GM12873 (cell line): ENCODE measurements around the gene FES.
A peak's percentile ranks its signal among the peaks of the same experiment; 100 is the strongest.

Experiments
- TF ChIP-seq, protein P1 (sequence below): IDR thresholded peaks from 2 replicates; pipeline ENCODE4 v1.5.1; 2012; ENCODE audit warnings: low read depth, mild to moderate bottlenecking, moderate library complexity, low read length, control low read depth; ENCODE audit not compliant: insufficient read depth; ENCODE audit errors: missing control alignments

The FES gene

DNA sequence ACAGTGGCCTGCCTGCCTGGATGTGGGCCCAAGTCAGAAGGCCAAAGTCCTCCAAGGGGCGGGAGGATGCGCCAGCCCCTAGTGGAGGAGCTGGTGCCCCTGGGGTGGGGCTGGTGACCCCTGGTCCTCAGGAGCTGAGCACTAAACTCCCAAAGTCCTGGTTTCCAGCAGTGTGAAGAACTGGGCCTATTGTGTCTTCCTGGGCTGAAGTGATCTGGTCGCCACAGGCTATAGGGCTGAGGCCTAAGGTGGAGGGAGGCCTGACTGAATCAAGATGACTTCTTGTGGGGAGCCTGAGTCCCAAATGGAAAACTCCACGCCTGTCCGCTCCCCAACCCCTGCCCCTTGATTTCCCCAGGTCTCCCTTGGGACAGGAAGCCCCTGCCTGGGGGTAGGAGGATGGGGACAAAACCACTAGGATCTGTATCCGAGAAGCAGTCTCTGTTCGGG, 753 bp upstream of the FES start:
- TF ChIP-seq, protein P1, sequence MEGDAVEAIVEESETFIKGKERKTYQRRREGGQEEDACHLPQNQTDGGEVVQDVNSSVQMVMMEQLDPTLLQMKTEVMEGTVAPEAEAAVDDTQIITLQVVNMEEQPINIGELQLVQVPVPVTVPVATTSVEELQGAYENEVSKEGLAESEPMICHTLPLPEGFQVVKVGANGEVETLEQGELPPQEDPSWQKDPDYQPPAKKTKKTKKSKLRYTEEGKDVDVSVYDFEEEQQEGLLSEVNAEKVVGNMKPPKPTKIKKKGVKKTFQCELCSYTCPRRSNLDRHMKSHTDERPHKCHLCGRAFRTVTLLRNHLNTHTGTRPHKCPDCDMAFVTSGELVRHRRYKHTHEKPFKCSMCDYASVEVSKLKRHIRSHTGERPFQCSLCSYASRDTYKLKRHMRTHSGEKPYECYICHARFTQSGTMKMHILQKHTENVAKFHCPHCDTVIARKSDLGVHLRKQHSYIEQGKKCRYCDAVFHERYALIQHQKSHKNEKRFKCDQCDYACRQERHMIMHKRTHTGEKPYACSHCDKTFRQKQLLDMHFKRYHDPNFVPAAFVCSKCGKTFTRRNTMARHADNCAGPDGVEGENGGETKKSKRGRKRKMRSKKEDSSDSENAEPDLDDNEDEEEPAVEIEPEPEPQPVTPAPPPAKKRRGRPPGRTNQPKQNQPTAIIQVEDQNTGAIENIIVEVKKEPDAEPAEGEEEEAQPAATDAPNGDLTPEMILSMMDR = no peak

DNA sequence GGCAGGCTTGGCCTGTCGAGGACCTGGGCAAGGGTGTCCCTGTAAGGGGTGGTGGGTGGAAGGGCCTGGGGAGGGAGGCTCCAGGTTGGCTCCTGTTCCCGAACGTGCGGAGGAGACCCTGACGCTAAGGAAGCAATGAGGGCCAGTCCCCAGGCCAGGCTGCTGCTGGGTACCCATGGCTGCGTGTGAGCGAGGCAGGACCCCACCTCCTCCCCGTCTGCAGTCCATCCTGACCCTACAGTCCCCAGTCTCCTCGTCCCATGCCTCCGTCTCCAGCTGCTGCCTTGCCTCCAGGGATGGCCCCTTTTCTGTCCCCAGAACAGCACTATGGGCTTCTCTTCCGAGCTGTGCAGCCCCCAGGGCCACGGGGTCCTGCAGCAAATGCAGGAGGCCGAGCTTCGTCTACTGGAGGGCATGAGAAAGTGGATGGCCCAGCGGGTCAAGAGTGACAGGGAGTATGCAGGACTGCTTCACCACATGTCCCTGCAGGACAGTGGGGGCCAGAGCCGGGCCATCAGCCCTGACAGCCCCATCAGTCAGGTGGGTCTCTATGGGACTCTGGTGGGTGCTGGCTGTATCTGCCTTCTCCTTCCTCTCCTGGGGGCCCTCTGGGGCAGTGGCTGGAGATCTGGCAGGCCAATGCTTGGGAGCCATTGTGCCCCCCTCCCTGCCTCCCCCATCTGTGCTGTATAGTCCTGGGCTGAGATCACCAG, 571 bp downstream of the FES start:
- TF ChIP-seq, protein P1 = no peak

DNA sequence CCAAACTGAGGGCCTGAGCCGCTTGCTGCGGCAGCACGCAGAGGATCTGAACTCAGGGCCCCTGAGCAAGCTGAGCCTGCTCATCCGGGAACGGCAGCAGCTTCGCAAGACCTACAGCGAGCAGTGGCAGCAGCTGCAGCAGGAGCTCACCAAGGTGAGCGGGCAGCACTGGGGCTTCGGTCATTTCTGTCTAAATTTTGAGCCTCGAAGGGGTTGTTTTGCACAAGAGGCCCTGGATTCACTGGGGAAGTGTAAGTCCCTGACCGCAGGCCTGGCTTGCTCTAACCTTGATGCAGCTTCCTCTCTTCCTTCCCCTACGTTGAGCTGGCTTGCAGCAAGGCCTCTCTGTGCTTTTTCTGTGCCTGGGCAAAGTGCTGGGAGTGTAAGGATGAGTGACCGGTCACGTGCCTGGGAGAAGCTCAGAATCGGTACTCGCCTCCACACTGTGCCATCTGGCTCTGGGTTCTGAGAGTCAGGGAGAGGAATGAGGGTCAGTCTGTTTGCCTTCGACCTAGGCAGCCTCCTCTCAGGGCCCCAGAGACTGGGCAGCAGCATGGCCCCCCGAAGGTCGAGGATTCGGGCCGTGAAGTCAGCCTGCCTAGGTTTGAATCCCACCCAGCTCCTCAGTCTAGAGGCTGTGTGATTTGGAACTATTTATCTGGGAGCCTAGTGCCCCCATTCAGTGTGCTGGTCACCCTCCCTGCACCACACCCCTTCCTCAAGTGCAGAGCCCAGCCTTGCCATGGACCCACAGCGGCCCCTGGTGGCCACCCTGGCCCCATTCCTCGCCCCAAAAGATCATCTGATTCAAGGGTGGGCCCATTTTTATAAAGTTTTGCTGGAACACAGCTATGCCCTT, 1.4 kb downstream of the FES start:
- TF ChIP-seq, protein P1 = peak; percentile 98

DNA sequence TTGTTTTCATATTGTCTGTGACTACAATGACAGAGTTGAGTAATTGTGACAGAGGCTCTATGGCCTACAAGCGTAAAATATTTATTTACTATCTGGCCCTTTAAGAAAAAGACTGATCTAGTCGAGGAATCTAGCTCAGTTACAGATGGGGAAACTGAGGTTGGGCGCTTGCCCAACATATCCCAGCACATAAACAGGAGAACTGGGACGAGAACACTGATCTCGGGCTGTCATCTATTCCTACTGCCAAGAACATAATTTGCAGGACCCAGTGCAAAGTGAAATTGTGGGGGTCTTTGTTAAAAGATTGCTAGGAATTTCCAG, 1.9 kb downstream of the FES start:
- TF ChIP-seq, protein P1 = no peak

DNA sequence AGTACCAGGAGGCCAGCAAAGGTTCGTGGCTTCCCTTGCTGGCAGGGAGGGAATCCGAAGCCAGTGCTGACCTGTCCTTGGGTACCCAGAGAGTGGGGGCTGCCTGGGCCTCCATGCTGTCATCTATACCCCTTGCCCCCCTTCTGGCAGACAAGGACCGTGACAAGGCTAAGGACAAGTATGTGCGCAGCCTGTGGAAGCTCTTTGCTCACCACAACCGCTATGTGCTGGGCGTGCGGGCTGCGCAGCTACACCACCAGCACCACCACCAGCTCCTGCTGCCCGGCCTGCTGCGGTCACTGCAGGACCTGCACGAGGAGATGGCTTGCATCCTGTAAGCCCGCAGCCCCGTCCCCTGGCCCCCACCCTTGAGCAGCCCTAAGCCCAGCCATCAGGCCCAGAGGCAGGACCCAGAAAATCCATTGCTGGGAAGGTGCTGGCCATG, 2.8 kb downstream of the FES start:
- TF ChIP-seq, protein P1 = no peak

DNA sequence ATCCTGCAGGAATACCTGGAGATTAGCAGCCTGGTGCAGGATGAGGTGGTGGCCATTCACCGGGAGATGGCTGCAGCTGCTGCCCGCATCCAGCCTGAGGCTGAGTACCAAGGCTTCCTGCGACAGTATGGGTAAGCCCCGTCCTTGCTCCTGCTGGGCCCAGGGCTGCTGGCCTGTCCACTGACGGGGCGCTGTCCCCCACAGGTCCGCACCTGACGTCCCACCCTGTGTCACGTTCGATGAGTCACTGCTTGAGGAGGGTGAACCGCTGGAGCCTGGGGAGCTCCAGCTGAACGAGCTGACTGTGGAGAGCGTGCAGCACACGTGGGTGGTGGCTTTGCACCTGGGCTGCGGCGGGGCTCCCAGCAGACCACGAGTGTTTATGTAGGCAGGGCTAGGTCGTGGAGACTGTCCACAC, 5.0 kb downstream of the FES start:
- TF ChIP-seq, protein P1 = no peak

DNA sequence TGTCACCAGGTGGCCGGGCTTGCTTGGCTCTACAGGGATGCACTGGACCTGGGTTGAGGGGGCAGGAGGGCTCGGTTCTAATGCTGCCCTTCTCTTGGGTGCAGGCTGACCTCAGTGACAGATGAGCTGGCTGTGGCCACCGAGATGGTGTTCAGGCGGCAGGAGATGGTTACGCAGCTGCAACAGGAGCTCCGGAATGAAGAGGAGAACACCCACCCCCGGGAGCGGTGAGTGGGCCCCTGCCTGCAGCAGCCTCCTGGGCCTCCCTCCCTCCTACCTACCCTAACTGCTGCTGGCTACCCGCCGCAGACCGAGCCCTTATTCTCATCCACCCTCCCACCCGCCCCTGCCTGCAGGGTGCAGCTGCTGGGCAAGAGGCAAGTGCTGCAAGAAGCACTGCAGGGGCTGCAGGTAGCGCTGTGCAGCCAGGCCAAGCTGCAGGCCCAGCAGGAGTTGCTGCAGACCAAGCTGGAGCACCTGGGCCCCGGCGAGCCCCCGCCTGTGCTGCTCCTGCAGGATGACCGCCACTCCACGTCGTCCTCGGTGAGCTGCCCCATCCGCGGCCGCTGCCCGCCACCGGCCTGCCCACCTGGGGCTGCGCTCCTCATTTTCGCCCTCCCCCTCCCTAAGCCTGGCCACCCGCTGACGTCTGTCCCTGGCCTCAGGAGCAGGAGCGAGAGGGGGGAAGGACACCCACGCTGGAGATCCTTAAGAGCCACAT, 5.6 kb downstream of the FES start:
- TF ChIP-seq, protein P1 = no peak
